Heart right ventricle (tissue), 16 donors: ENCODE data around the gene ST8SIA5. TPM values are rescaled to one million over a fixed set of nuclear protein-coding genes. Genes with fewer than 3 reads are reported as not detected.

ENCODE experiments used
- ATAC-seq, 8 donors: fragments of 200-7000 bp; cut with Tn5 transposase; one replicate each; pipeline ENCODE4 v1.9.1; 2020; ENCODE audit warnings: mild to moderate bottlenecking in 8 of 8, moderate library complexity in 8 of 8, moderate number of reproducible peaks in 1 of 8
- DNase-seq, 2 donors: peaks; one replicate each; pipeline ENCODE4 v3.0.0-alpha.2; 2020
- H3K27ac ChIP-seq, 10 donors: fragments of 200-600 bp; sonication (generic) in 2 of 10; one replicate each; pipeline versions ENCODE4 v1.5.0 to v1.8.0; 2020 to 2022; ENCODE audit warnings: mild to moderate bottlenecking in 3 of 10
- H3K27me3 ChIP-seq, 7 donors: fragments of 200-600 bp; one replicate each; pipeline ENCODE4 v1.8.0; 2021 to 2022; ENCODE audit warnings: mild to moderate bottlenecking in 2 of 7
- H3K36me3 ChIP-seq, 9 donors: fragments of 200-600 bp; sonication (generic) in 1 of 9; one replicate each; pipeline versions ENCODE4 v1.5.0 to v1.8.0; 2020 to 2022; ENCODE audit warnings: mild to moderate bottlenecking in 2 of 9
- H3K4me1 ChIP-seq, 9 donors: fragments of 200-600 bp; sonication (generic) in 1 of 9; one replicate each; pipeline versions ENCODE4 v1.5.0 to v1.8.0; 2020 to 2022; ENCODE audit warnings: mild to moderate bottlenecking in 4 of 9
- H3K4me3 ChIP-seq, 10 donors: fragments of 200-600 bp; sonication (generic) in 2 of 10; one replicate each; pipeline versions ENCODE4 v1.5.0 to v1.8.0; 2020 to 2022; ENCODE audit warnings: mild to moderate bottlenecking in 7 of 10, moderate library complexity in 2 of 10
- H3K9me3 ChIP-seq, 11 donors: fragments of 200-600 bp in 10 of 11; sonication (generic) in 2 of 11; one replicate each; pipeline versions ENCODE4 v1.5.0 to v1.8.0; 2013 to 2022; ENCODE audit warnings: mild to moderate bottlenecking in 2 of 11, control low read depth in 1 of 11, moderate library complexity in 1 of 11
- CTCF ChIP-seq, 9 donors: fragments of 200-600 bp; sonication (generic) in 2 of 9; IDR thresholded peaks; one replicate each; pipeline versions ENCODE4 v1.5.0 to v1.8.0; 2021 to 2022; ENCODE audit warnings: antibody characterized with exemption in 9 of 9, mild to moderate bottlenecking in 5 of 9, moderate library complexity in 1 of 9
- WGBS, 2 donors: extraction: QIAGEN DNeasy Blood & Tissue Kit; methylation state at CpG; one replicate each; pipeline ENCODE4 v1.1.7; 2013; ENCODE audit warnings: inconsistent platforms in 1 of 2; 5-methylcytosine and 5-hydroxymethylcytosine counted together
- intact Hi-C, 10 donors: fragments of 100-400 bp; cut with DNase I; formaldehyde crosslinking; loops; one replicate each; pipeline versions ENCODE4 v1.11.1 to v1.14.2; 2022
- polyA plus RNA-seq, 2 donors: library from polyadenylated mRNA; stranded (reverse); fragments of 200-250 nt; gene quantifications; one replicate each; pipeline ENCODE4 v1.2.3, GENCODE V29; 2013
- total RNA-seq, 10 donors: library from RNA; stranded (reverse); fragmentation: NEBNext Ultra II Directional in 3 of 10; extraction: Animal tissue kit (Norgen Biotek cat#: 25700) in 3 of 10; gene quantifications; one replicate each; pipeline versions ENCODE4 v1.2.1 to v1.2.4, GENCODE V29; 2021 to 2023
- donor health status: Arrhythmogenic right ventricular cardiomyopathy.
- donor health status: ischemic (EF 13 %, LVEDD 7.1; RV severe dilation, severe dysfunction).
- donor health status: healthy with polysubstance abuse.
- donor health status: DM: no; HTN: yes; CAD: no.
- donor health status: DM: no; HTN: no; CAD: no.
- donor health status: ischemic (EF 25% LVEDD 6.9; RV normal size, moderate dysfunction).
- donor health status: ischemic (EF 25% LVEDD 5.7; RV mildly dilated, moderate dysfunction).
- donor health status: healthy.
- donor health status: DM: yes; HTN: yes; CAD: no.
- donor health status: Ischemic cardiomyopathy.
- donor health status: ischemic (EF 35%, LVEDD 5.7; RV mildly dilated, moderate dysfunction).
- donor health status: nonischemic (EF 11% LVEDD 7.7; RV severe dilation, severe dysfunction).
- donor health status: DM: yes; HTN: yes; CAD: no.
- donor health status: PGD.
- donor health status: ischemic (EF 29% LVEDD 5.4; RV normal size, mild dysfunction).
- donor health status: nonischemic (EF 23%, LVEDD 6.1; RV moderate dilation, normal function).

Gene ST8SIA5
- total and polyA plus RNA-seq, 12 donors: 1.0 to 16.8 (median 5.1) TPM

DNA sequence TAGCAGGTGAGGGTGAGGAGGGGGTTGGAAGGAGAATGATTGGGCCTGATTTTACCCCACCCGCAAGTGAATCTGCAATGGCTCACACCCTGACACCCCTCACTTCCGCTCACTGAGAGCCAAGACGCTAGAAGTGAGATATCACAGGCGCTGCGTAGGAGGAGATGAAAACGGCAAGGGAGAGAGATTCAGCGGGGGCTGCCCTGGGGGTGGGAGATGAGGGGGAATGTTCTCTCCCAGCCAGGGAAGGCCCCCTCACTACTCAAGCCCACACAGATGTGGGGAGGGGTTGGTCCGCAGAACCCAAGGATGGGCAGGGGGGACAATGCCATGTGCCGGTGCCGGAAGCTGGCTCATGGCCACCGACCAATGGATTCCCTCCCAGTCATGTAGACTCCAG lies 132.7 kb downstream of the ST8SIA5 start:
- TF ChIP-seq CTCF (IDR thresholded peaks at IDR 0.05): no peak
- no peaks in the 10 kb centered on the region for H3K9me3 ChIP-seq
- no peak for DNase-seq
- WGBS, 2 donors: 56 to 65% methylated on average over 11 of the region's 11 CpGs
- H3K4me3 ChIP-seq: no peak overlapping the region
- peaks cover 0 to 15% (median 8%) of the 10 kb centered on the region in 9 donors for H3K4me1 ChIP-seq
- no peaks in the 10 kb centered on the region for H3K36me3 ChIP-seq
- no peak for ATAC-seq
- H3K27me3 ChIP-seq: peaks cover 0 to 30% (median 5%) of the 10 kb centered on the region in 7 donors
- intact Hi-C loops: loop anchor here in 1 of 10 donors (10.0 kb wide), 1 partner anchor 59 kb away; no protein-coding TSS in a partner anchor
- H3K27ac ChIP-seq: no peak overlapping the region

GRCh38 chr18:46623541-46623940 lies 133.3 kb downstream of the ST8SIA5 start:
- peaks cover 0 to 15% (median 8%) of the 10 kb centered on the region in 9 donors for H3K4me1 ChIP-seq
- intact Hi-C loops: loop anchor here in 1 of 10 donors (10.0 kb wide), 1 partner anchor 59 kb away; no protein-coding TSS in a partner anchor
- 46 to 58% methylated on average over 10 of the region's 10 CpGs for WGBS, 2 donors
- ATAC-seq: peak in 6 of 8 donors; percentile 39 to 61 (median 48)
- DNase-seq: peak in 1 of 2 donors; percentile 19
- no peak for TF ChIP-seq CTCF (IDR thresholded peaks at IDR 0.05)
- H3K27ac ChIP-seq: no peak overlapping the region
- no peak overlapping the region for H3K4me3 ChIP-seq
- H3K36me3 ChIP-seq: no peaks in the 10 kb centered on the region
- peaks cover 0 to 28% (median 5%) of the 10 kb centered on the region in 7 donors for H3K27me3 ChIP-seq
- no peaks in the 10 kb centered on the region for H3K9me3 ChIP-seq

DNA sequence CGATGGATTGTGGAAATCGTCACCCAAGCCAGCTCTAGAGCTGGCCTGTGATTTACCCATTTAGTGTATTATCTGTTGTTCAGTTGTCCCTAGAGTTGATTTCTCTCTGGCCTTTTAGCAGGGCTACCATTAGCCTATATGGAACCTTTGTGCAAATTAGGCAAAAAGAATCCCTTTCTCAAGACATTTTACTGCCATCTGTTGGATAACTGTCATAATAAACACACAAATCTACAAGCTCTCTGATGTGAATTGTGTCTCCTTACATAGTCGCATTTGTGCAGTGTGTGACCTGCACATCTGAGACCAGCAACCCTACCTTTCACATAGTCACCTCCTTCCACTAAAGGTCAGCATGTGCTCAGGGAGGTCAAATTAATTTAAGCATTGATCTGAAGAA lies 133.9 kb downstream of the ST8SIA5 start:
- H3K36me3 ChIP-seq: no peaks in the 10 kb centered on the region
- peak in 5 of 9 donors; percentile 8 to 38 (median 17) for TF ChIP-seq CTCF (IDR thresholded peaks at IDR 0.05)
- peaks cover 0 to 25% (median 4%) of the 10 kb centered on the region in 7 donors for H3K27me3 ChIP-seq
- intact Hi-C loops: loop anchor here in 1 of 10 donors (10.0 kb wide), 1 partner anchor 58 kb away; no protein-coding TSS in a partner anchor
- H3K4me3 ChIP-seq: no peak overlapping the region
- H3K9me3 ChIP-seq: no peaks in the 10 kb centered on the region
- WGBS, 2 donors: 88% methylated on average over 3 of the region's 3 CpGs
- DNase-seq: no peak
- peaks cover 0 to 15% (median 8%) of the 10 kb centered on the region in 9 donors for H3K4me1 ChIP-seq
- H3K27ac ChIP-seq: no peak overlapping the region
- peak in 1 of 8 donors; percentile 8 for ATAC-seq

- no peak for TF ChIP-seq CTCF (IDR thresholded peaks at IDR 0.05)
- ATAC-seq (no peak), DNase-seq (no peak)
- no peak overlapping the region for H3K27ac ChIP-seq
- no peak overlapping the region for H3K4me3 ChIP-seq
- intact Hi-C loops: loop anchor here in 1 of 10 donors (10.0 kb wide), 1 partner anchor 58 kb away; no protein-coding TSS in a partner anchor
- no peaks in the 10 kb centered on the region for H3K9me3 ChIP-seq
- H3K27me3 ChIP-seq: peaks cover 0 to 19% (median 0%) of the 10 kb centered on the region in 7 donors
- H3K4me1 ChIP-seq: peaks cover 0 to 15% (median 8%) of the 10 kb centered on the region in 9 donors
- WGBS, 2 donors: 97 to 98% methylated on average over 4 of the region's 4 CpGs
- no peaks in the 10 kb centered on the region for H3K36me3 ChIP-seq
Observed at GRCh38 chr18:46622451-46622850, 134.4 kb downstream of the ST8SIA5 start.
